Neuronal stem cell (in vitro differentiated cells): ENCODE measurements around the gene EVA1A.

Source experiments
- DNase-seq: peaks from one replicate; pipeline ENCODE4 v3.0.0-alpha.2; 2013; ENCODE audit warnings: low spot score
- H2AFZ ChIP-seq: one replicate; pipeline ENCODE4 v1.6.1; 2013; ENCODE audit warnings: mild to moderate bottlenecking, low read length, inconsistent platforms
- H2AK5ac ChIP-seq: 2 replicates; pipeline ENCODE4 v1.6.1; 2013; ENCODE audit warnings: low read depth, mild to moderate bottlenecking, inconsistent platforms, low read length, moderate library complexity, mixed read lengths
- H2BK120ac ChIP-seq: 2 replicates; pipeline ENCODE4 v1.6.1; 2013; ENCODE audit warnings: low read depth, mild to moderate bottlenecking, inconsistent platforms, low read length, moderate library complexity, mixed read lengths
- H2BK12ac ChIP-seq: one replicate; pipeline ENCODE4 v1.6.1; 2013; ENCODE audit warnings: low read length, inconsistent platforms
- H2BK15ac ChIP-seq: 2 replicates; pipeline ENCODE4 v1.6.1; 2013; ENCODE audit warnings: mild to moderate bottlenecking, low read length, inconsistent platforms, mixed read lengths
- H2BK5ac ChIP-seq: one replicate; pipeline ENCODE4 v1.6.1; 2013; ENCODE audit warnings: inconsistent platforms, mild to moderate bottlenecking, low read length, moderate library complexity
- H3K14ac ChIP-seq: one replicate; pipeline ENCODE4 v1.6.1; 2013; ENCODE audit warnings: low read length, inconsistent platforms
- H3K18ac ChIP-seq: 2 replicates; pipeline ENCODE4 v1.6.1; 2013; ENCODE audit warnings: low read length, inconsistent platforms
- H3K23ac ChIP-seq: 2 replicates; pipeline ENCODE4 v1.6.1; 2013; ENCODE audit warnings: low read depth, mild to moderate bottlenecking, mixed read lengths, low read length, inconsistent platforms; ENCODE audit not compliant: poor library complexity
- H3K27ac ChIP-seq: replicated peaks from 3 replicates; pipeline ENCODE4 v1.5.1; 2013; ENCODE audit warnings: low read length, inconsistent platforms
- H3K27me3 ChIP-seq, 3 experiments: 2 replicates each; pipeline ENCODE4 v1.6.1; 2013; ENCODE audit warnings: low read length in 3 of 3, mild to moderate bottlenecking in 2 of 3, inconsistent platforms in 1 of 3, low read depth in 1 of 3, mixed read lengths in 1 of 3, moderate library complexity in 1 of 3; ENCODE audit not compliant: control insufficient read depth in 3 of 3, insufficient read depth in 3 of 3
- H3K36me3 ChIP-seq, 2 donors: replicated peaks in 1 of 2; 2 replicates each; pipeline ENCODE4 v1.6.1; 2013; ENCODE audit warnings: low read length in 2 of 2; ENCODE audit not compliant: control insufficient read depth in 2 of 2, insufficient read depth in 2 of 2
- H3K4ac ChIP-seq: 2 replicates; pipeline ENCODE4 v1.6.1; 2013; ENCODE audit warnings: inconsistent platforms, mild to moderate bottlenecking, low read length, moderate library complexity
- H3K4me1 ChIP-seq, 2 donors: 1 replicate in 1 of 2; 2 replicates in 1 of 2; pipeline ENCODE4 v1.6.1; 2013; ENCODE audit warnings: low read length in 2 of 2, low read depth in 1 of 2; ENCODE audit not compliant: control insufficient read depth in 2 of 2, insufficient read depth in 1 of 2
- H3K4me2 ChIP-seq: one replicate; pipeline ENCODE4 v1.6.1; 2013; ENCODE audit warnings: mild to moderate bottlenecking, low read length, inconsistent platforms; ENCODE audit not compliant: insufficient read depth, poor library complexity, severe bottlenecking
- H3K4me3 ChIP-seq, 2 donors: 2 replicates each; pipeline ENCODE4 v1.5.1; 2013; ENCODE audit warnings: low read length in 2 of 2, mild to moderate bottlenecking in 2 of 2, inconsistent platforms in 1 of 2, moderate library complexity in 1 of 2
- H3K79me1 ChIP-seq: one replicate; pipeline ENCODE4 v1.6.1; 2013; ENCODE audit warnings: low read depth, mild to moderate bottlenecking, inconsistent platforms, low read length, moderate library complexity
- H3K9ac ChIP-seq: one replicate; pipeline ENCODE4 v1.6.1; 2013; ENCODE audit warnings: mild to moderate bottlenecking, low read depth, low read length, inconsistent platforms; ENCODE audit not compliant: poor library complexity
- H3K9me3 ChIP-seq, 2 donors: replicated peaks in 1 of 2; 2 replicates each; pipeline versions ENCODE3 to v1.6.1; 2013; ENCODE audit warnings: low read length in 2 of 2, mild to moderate bottlenecking in 2 of 2, inconsistent platforms in 1 of 2, low read depth in 1 of 2, mixed read lengths in 1 of 2, moderate library complexity in 1 of 2; ENCODE audit not compliant: control insufficient read depth in 2 of 2, insufficient read depth in 1 of 2
- H4K8ac ChIP-seq: one replicate; pipeline ENCODE4 v1.6.1; 2013; ENCODE audit warnings: low read depth, mild to moderate bottlenecking, inconsistent platforms, low read length, moderate library complexity
- H4K91ac ChIP-seq: one replicate; pipeline ENCODE4 v1.6.1; 2013; ENCODE audit warnings: low read length, low read depth, mild to moderate bottlenecking, inconsistent platforms; ENCODE audit not compliant: poor library complexity
- WGBS, 2 donors: extraction: QIAGEN DNeasy Blood & Tissue Kit; methylation state at CpG; one replicate each; pipeline ENCODE4 v1.1.7; 2013; ENCODE audit warnings: missing lambda C conversion rate in 2 of 2, mixed read lengths in 1 of 2; ENCODE audit not compliant: insufficient read length in 2 of 2, insufficient replicate concordance in 1 of 2; ENCODE audit errors: extremely low coverage in 2 of 2; 5-methylcytosine and 5-hydroxymethylcytosine counted together

The EVA1A gene

DNA sequence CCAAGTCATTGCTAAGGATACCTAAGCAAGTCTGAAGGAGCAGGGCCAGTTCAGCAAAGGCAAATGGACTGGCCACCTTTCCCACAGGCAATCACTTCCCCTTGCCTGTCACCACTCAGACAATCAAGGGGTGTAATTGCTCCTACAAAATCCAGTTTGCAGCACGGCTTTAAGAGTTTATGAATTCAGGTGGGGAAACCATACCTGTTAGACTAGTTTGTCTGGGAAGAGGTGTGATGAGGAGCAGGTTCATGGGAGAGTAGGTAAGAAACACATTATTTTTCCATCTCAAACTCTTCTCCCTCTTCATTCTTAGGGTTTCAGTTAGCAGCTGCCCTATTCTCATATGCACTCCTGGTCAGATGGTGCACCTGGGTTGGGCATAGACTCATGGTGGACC lies 102.5 kb downstream of the EVA1A start:
- H3K79me1 ChIP-seq: no peaks in the 10 kb centered on the region
- H3K18ac ChIP-seq: no peak overlapping the region
- no peak overlapping the region for H3K27ac ChIP-seq
- H3K9ac ChIP-seq: no peak overlapping the region
- peaks cover 13 to 22% of the 10 kb centered on the region in 2 donors for H3K4me1 ChIP-seq
- H3K27me3 ChIP-seq: no peaks in the 10 kb centered on the region
- no peak overlapping the region for H2AK5ac ChIP-seq
- no peak overlapping the region for H4K91ac ChIP-seq
- no peak overlapping the region for H2BK15ac ChIP-seq
- H3K36me3 ChIP-seq: no peaks in the 10 kb centered on the region
- H3K4me2 ChIP-seq: no peak overlapping the region
- H2BK12ac ChIP-seq: no peak overlapping the region
- peaks cover 0 to 3% of the 10 kb centered on the region in 2 donors for H3K9me3 ChIP-seq
- no peak overlapping the region for H2BK5ac ChIP-seq
- no peak overlapping the region for H2AFZ ChIP-seq
- H3K23ac ChIP-seq: no peak overlapping the region
- DNase-seq: no peak
- H3K4me3 ChIP-seq: no peak overlapping the region
- no CpG with 5 or more reads among the region's 1 CpG for WGBS, 2 donors
- no peak overlapping the region for H3K4ac ChIP-seq
- no peak overlapping the region for H4K8ac ChIP-seq
- H2BK120ac ChIP-seq: no peak overlapping the region
- H3K14ac ChIP-seq: no peak overlapping the region

DNA sequence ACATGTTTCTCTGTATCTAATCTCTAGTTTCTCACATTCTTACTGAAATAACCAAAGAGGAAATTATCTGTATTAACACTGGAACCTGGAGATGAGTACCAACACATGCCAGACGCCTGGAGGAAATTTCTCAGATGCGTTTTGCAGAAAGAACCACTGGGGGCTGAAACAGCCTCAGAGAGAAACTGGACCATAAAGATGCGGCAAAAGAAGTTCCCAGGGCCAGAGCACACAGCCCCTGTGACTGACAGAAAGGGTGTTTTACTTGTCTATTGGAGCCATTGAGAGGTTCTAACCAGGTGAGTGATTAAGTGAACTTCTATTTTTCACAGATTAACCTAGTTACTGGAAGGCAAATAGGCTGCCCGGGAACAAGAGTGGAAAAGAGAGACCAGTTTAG lies 103.9 kb downstream of the EVA1A start:
- no peak overlapping the region for H3K18ac ChIP-seq
- H2BK5ac ChIP-seq: no peak overlapping the region
- peaks cover 0 to 3% of the 10 kb centered on the region in 2 donors for H3K9me3 ChIP-seq
- no peak overlapping the region for H2BK15ac ChIP-seq
- no peak overlapping the region for H2AFZ ChIP-seq
- H2AK5ac ChIP-seq: no peak overlapping the region
- no peak overlapping the region for H3K4ac ChIP-seq
- DNase-seq: no peak
- H3K79me1 ChIP-seq: no peaks in the 10 kb centered on the region
- no peak overlapping the region for H2BK12ac ChIP-seq
- no peak overlapping the region for H3K4me2 ChIP-seq
- no peak overlapping the region for H3K27ac ChIP-seq
- no peak overlapping the region for H4K91ac ChIP-seq
- no peaks in the 10 kb centered on the region for H3K27me3 ChIP-seq
- no peak overlapping the region for H3K4me3 ChIP-seq
- H3K36me3 ChIP-seq: no peaks in the 10 kb centered on the region
- peaks cover 9 to 15% of the 10 kb centered on the region in 2 donors for H3K4me1 ChIP-seq
- no peak overlapping the region for H3K14ac ChIP-seq
- WGBS, 2 donors: no CpG with 5 or more reads among the region's 4 CpGs
- H2BK120ac ChIP-seq: no peak overlapping the region
- H4K8ac ChIP-seq: no peak overlapping the region
- H3K9ac ChIP-seq: no peak overlapping the region
- H3K23ac ChIP-seq: no peak overlapping the region

DNA sequence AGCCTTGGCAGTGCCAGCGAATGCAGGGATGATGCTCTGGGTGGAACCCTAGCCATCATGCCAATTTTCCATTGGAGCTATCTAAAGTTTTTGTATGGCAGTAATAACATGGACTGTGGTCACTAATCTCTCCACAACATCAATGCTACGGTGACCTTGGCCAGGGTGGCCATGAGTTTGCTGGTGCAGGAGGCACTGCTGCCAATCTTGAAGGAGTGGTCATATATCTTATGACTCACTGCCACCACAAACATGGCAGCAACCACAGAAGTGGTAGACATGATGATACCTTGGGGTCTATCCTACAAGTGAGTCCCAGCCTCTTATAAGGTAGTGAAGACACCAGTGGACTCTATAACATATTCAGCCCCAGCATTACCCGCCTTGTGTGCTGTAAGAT lies 104.6 kb downstream of the EVA1A start:
- Histone ChIP-seq H3K36me3 (no peaks in the 10 kb centered on the region), H4K91ac (no peak overlapping the region), H2BK15ac (no peak overlapping the region), H2BK12ac (no peak overlapping the region), H2AFZ (no peak overlapping the region), H3K27ac (no peak overlapping the region), H2BK120ac (no peak overlapping the region), H3K9ac (no peak overlapping the region), H3K79me1 (no peaks in the 10 kb centered on the region), H3K27me3 (no peaks in the 10 kb centered on the region), H3K4me1 (peaks cover 5 to 15% of the 10 kb centered on the region in 2 donors), H3K4ac (no peak overlapping the region), H3K23ac (no peak overlapping the region), H2AK5ac (no peak overlapping the region), H2BK5ac (no peak overlapping the region), H3K14ac (no peak overlapping the region), H3K4me2 (no peak overlapping the region), H3K9me3 (peaks cover 0 to 3% of the 10 kb centered on the region in 2 donors), H3K18ac (no peak overlapping the region), H4K8ac (no peak overlapping the region), H3K4me3 (no peak overlapping the region)
- DNase-seq: no peak
- no CpG with 5 or more reads among the region's 3 CpGs for WGBS, 2 donors

DNA sequence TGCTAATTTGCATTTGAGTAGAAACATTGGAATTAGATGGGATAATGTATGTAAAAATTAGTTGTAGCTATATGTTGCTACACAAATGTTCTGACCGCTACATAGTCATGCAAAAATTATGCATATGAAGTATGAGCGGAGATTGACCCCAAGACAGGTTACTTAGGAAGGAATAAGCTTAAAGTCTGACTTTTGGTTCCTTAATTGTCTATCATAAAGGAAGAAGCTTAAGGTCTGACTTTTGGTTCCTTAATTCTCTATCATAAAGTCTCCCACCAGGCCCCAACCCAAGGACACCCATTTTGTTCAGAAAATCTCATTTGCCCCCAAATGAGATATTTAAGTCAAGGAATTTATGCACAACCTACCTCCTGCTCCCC lies 106.5 kb downstream of the EVA1A start:
- Histone ChIP-seq H3K18ac (no peak overlapping the region), H2BK15ac (no peak overlapping the region), H3K4me3 (no peak overlapping the region), H3K79me1 (no peaks in the 10 kb centered on the region), H2AK5ac (no peak overlapping the region), H3K4ac (no peak overlapping the region), H2BK120ac (no peak overlapping the region), H2BK12ac (no peak overlapping the region), H3K9ac (no peak overlapping the region), H2BK5ac (no peak overlapping the region), H4K91ac (no peak overlapping the region), H2AFZ (peak overlapping the region; percentile 38), H3K36me3 (no peaks in the 10 kb centered on the region), H3K23ac (no peak overlapping the region), H3K27ac (no peak overlapping the region), H3K14ac (no peak overlapping the region), H3K4me1 (peaks cover 5 to 15% of the 10 kb centered on the region in 2 donors), H3K9me3 (no peaks in the 10 kb centered on the region), H3K27me3 (no peaks in the 10 kb centered on the region), H3K4me2 (no peak overlapping the region), H4K8ac (no peak overlapping the region)
- WGBS, 2 donors: no CpG with 5 or more reads among the region's 2 CpGs
- DNase-seq: no peak
